Measurements from ENCODE around the gene ZNF112.

Gene ZNF112

DNA sequence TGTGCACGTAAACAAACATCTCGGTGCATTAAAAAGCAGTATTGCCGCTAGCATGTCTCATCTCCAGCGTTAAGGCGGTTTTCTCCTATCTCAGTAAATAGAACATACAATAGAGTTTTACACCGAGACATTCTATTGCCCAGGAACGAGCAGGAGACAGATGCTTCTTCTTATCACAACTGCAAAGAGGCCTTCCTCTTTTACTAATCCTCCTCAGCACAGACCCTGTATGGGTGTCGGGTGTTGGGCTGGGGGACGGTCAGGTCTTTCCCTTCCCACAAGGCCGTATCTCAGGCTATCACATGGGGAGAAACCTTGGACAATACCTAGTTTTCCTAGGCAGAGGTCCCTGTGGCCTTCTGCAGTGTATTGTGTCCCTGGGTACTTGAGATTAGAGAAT is 75.6 kb downstream of the ZNF112 start:
- no peak for DNase-seq

DNA sequence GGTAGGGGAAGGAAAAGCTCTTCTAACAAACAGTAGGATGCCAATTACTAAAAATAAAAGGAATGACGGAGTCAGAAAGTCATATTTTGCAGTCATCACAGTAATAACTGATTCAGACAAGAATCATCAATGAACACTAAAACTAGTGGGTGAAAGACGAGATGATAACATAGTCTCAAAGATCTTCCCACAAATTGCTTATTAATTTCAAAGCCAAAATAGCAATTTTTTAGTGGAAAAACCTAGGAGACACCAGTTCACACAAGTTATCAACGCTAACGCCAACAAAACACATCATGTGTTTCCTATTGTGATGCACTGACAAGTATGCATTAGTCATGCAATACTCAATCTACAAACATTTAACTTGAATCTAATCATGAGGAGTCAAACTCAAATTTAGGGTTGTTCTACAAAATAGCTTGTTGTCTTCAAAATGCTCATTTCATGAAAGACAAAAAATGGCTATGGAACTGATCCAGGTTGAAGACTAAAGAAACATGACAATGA is 78.2 kb downstream of the ZNF112 start:
- no peak for DNase-seq

DNA sequence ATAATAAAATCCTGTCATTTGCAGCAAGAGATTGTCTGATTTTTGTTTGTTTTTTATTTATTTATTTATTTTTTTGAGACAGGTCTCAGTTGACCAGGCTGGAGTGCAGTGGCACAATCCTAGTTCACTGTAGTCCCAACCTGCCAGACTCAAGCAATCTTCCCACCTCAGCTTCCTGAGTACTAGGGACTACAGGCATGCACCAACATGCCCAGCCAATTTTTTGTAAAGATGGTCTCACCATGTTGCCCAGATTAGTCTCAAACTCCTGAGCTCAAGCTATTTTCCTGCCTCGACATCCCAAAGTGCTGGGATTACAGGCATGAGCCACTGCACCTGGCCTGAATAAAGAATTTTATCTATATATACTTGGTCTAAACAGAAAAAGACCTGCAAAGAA is 79.1 kb downstream of the ZNF112 start:
- DNase-seq: no peak
